Measurements from ENCODE around the gene ZNRF4. TPM values are rescaled to one million over a fixed set of nuclear protein-coding genes. Genes with fewer than 3 reads are reported as not detected.

Gene ZNRF4
- total and polyA plus RNA-seq, 2 of the 8 experiments (the other 6 are each of a cell fraction or from before 2014, with no cell fraction given) = not detected

DNA sequence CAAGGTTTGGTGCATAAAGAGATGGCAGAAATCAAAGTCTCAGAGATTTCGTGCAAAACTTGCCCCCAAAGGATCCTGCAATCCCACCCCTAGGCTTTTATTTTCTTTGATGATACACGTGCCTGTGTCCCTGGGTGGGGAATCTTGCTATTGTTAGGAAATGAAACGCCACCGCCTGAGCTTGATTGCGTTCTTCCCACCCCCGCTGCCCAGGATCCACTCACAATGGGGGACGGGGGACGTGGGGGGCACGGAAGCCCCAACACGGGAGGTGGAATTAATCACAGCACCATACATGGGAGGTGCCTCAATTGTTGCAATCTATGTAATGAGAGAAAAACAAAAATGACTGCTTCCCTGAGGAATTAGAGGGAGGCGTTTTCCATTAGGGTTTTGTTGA is 39.6 kb downstream of the ZNRF4 start:
- POLR2A ChIA-PET (ENCODE audit: partially characterized antibody) = no interaction called here
- no peak for TF ChIP-seq CBX8 (IDR thresholded peaks at IDR 0.05; ENCODE audit: borderline replicate concordance, low read depth, low read length)
- no peak for TF ChIP-seq SIRT6 (IDR thresholded peaks at IDR 0.05; ENCODE audit: low read length)
- no peak for TF ChIP-seq SIN3A (conservative IDR thresholded peaks at IDR 0.05 in 1 of 2, IDR thresholded peaks at IDR 0.05 in 1 of 2; ENCODE audit: low read depth in 1 of 2, low read length in 2 of 2)
- no peak for TF ChIP-seq RAD21 (IDR thresholded peaks at IDR 0.05 in 1 of 2, conservative IDR thresholded peaks at IDR 0.05 in 1 of 2; ENCODE audit: low read depth in 2 of 2, low read length in 2 of 2)
- TF ChIP-seq SUZ12 (IDR thresholded peaks at IDR 0.05; ENCODE audit: low read length) = no peak
- TF ChIP-seq ZNF274 (IDR thresholded peaks at IDR 0.05; ENCODE audit: borderline replicate concordance, extremely low read depth, low read length) = no peak
- no peak for TF ChIP-seq POLR2AphosphoS5 (IDR thresholded peaks at IDR 0.05; ENCODE audit: low read depth, low read length)
- no peak for TF ChIP-seq RBBP5 (IDR thresholded peaks at IDR 0.05; ENCODE audit: borderline replicate concordance, low read depth, low read length)
- TF ChIP-seq HDAC2 (IDR thresholded peaks at IDR 0.05; ENCODE audit: borderline replicate concordance in 1 of 2, low read depth in 2 of 2, low read length in 2 of 2) = no peak
- TF ChIP-seq CBX5 (IDR thresholded peaks at IDR 0.05; ENCODE audit: low read depth, low read length) = no peak
- TF ChIP-seq TBP (IDR thresholded peaks at IDR 0.05; ENCODE audit: low read depth, low read length) = no peak
- TF ChIP-seq FOSL1 (IDR thresholded peaks at IDR 0.05; ENCODE audit: insufficient read depth, low read depth, low read length) = no peak

More for the DNA sequence above, 39.6 kb downstream of the ZNRF4 start:
- Histone ChIP-seq H3K23me2 (ENCODE audit: low read depth, low read length) (no peaks in the 10 kb centered on the region), H4K5ac (ENCODE audit: insufficient read length, low read depth, low read length) (no peak overlapping the region), H3K4me3 (ENCODE audit: extremely low read depth in 1 of 4, insufficient read depth in 2 of 4, low read depth in 3 of 4, low read length in 4 of 4) (no peak overlapping the region), H2BK15ac (ENCODE audit: low read length) (no peak overlapping the region), H3K23ac (ENCODE audit: insufficient read length) (no peak overlapping the region), H3K79me2 (ENCODE audit: control insufficient read depth in 1 of 2, insufficient read depth in 2 of 2, low read length in 2 of 2) (no peaks in the 10 kb centered on the region), H3K9ac (replicated peaks in 1 of 4; ENCODE audit: extremely low read depth in 1 of 4, low read depth in 3 of 4, low read length in 3 of 4) (no peak overlapping the region), H4K20me1 (replicated peaks in 1 of 2; ENCODE audit: control insufficient read depth in 1 of 2, insufficient read depth in 2 of 2, low read length in 2 of 2) (peaks cover 7 to 16% of the 10 kb centered on the region in 2 experiments), H3K27ac (ENCODE audit: low read depth, low read length) (no peak overlapping the region), H3K18ac (ENCODE audit: extremely low read depth, low read length) (no peak overlapping the region), H3K79me1 (ENCODE audit: low read depth, low read length) (no peaks in the 10 kb centered on the region), H3K4me1 (replicated peaks in 1 of 4; ENCODE audit: control insufficient read depth in 3 of 4, insufficient read depth in 4 of 4, low read length in 3 of 4) (peaks cover 0 to 9% (median 2%) of the 10 kb centered on the region in 4 experiments; a peak in 5 of 7 replicates), H2AK5ac (ENCODE audit: low read depth, low read length) (no peak overlapping the region), H2BK12ac (ENCODE audit: low read depth, low read length) (no peak overlapping the region), H3K14ac (ENCODE audit: insufficient read length) (no peak overlapping the region), H2AFZ (ENCODE audit: low read length) (no peak overlapping the region), H3K9me3 (ENCODE audit: insufficient read depth in 2 of 2, low read depth in 1 of 2, low read length in 1 of 2) (no peaks in the 10 kb centered on the region), H4K91ac (replicated peaks; ENCODE audit: insufficient read length, low read length) (no peak overlapping the region), H3K27me3 (replicated peaks in 1 of 4; ENCODE audit: control insufficient read depth in 3 of 4, extremely low read depth in 1 of 4, insufficient read depth in 3 of 4, low read length in 3 of 4) (peaks cover 17 to 50% (median 42%) of the 10 kb centered on the region in 4 experiments), H3K4ac (replicated peaks; ENCODE audit: insufficient read length, low read depth, low read length) (no peak overlapping the region), H3K36me3 (ENCODE audit: control insufficient read depth in 2 of 4, insufficient read depth in 4 of 4, low read length in 3 of 4) (no peaks in the 10 kb centered on the region), H2BK20ac (ENCODE audit: low read length) (no peak overlapping the region), H2BK120ac (replicated peaks; ENCODE audit: low read depth, low read length) (no peak overlapping the region), H2BK5ac (ENCODE audit: low read depth, low read length) (no peak overlapping the region), H3K4me2 (ENCODE audit: insufficient read depth in 1 of 2, low read depth in 2 of 2, low read length in 2 of 2) (no peak overlapping the region), H4K8ac (ENCODE audit: extremely low read depth, insufficient read depth, low read length) (no peak overlapping the region), H3K56ac (replicated peaks; ENCODE audit: insufficient read length, low read depth, low read length) (no peak overlapping the region)
- WGBS, 2 experiments (ENCODE audit: extremely low coverage in 1 of 2, insufficient coverage in 1 of 2, insufficient read length in 1 of 2, insufficient replicate concordance in 2 of 2, low coverage in 1 of 2, low lambda C conversion rate in 2 of 2, missing lambda C conversion rate in 1 of 2) = 67% methylated on average over 11 of the region's 11 CpGs; no CpG with 5 or more reads in 1 of the 2 experiments
- CTCF ChIA-PET (ENCODE audit: partially characterized antibody) = interaction anchor here (0.6 to 4.4 kb wide), 4 partner anchors 10 to 1836 kb away, joined by 3 to 11 read pairs (median 3); no protein-coding TSS in a partner anchor
- DNase-seq (ENCODE audit: low read depth in 1 of 2, low spot score in 2 of 2) (no peak), FAIRE-seq (no peak)
